Effector memory CD4-positive, alpha-beta T cell (primary cell): ENCODE data around the gene S100A7A.

Experiments used
- DNase-seq, 3 donors: peaks; one replicate each; pipeline ENCODE4 v3.0.0-alpha.2; 2020
- H3K27ac ChIP-seq: 2 replicates; pipeline ENCODE4 v1.7.0; 2013; ENCODE audit warnings: mild to moderate bottlenecking, low read length, moderate library complexity; ENCODE audit not compliant: insufficient read depth, poor library complexity, severe bottlenecking
- H3K27me3 ChIP-seq: replicated peaks from 2 replicates; pipeline ENCODE4 v1.7.0; 2013; ENCODE audit warnings: mild to moderate bottlenecking, low read length; ENCODE audit not compliant: insufficient read depth, control insufficient read depth, poor library complexity, severe bottlenecking
- H3K36me3 ChIP-seq: 2 replicates; pipeline ENCODE4 v1.7.0; 2013; ENCODE audit warnings: mild to moderate bottlenecking, low read length, moderate library complexity; ENCODE audit not compliant: control insufficient read depth, insufficient read depth
- H3K4me1 ChIP-seq: 2 replicates; pipeline ENCODE4 v1.7.0; 2013; ENCODE audit warnings: low read length, mild to moderate bottlenecking; ENCODE audit not compliant: control insufficient read depth, insufficient read depth, poor library complexity, severe bottlenecking
- H3K4me3 ChIP-seq: 2 replicates; pipeline ENCODE4 v1.7.0; 2013; ENCODE audit warnings: low read length, low read depth, mild to moderate bottlenecking; ENCODE audit not compliant: insufficient read depth, poor library complexity, severe bottlenecking
- H3K9me3 ChIP-seq: 2 replicates; pipeline ENCODE4 v1.7.0; 2013; ENCODE audit warnings: mild to moderate bottlenecking, low read length, moderate library complexity; ENCODE audit not compliant: control insufficient read depth

The S100A7A gene

DNA sequence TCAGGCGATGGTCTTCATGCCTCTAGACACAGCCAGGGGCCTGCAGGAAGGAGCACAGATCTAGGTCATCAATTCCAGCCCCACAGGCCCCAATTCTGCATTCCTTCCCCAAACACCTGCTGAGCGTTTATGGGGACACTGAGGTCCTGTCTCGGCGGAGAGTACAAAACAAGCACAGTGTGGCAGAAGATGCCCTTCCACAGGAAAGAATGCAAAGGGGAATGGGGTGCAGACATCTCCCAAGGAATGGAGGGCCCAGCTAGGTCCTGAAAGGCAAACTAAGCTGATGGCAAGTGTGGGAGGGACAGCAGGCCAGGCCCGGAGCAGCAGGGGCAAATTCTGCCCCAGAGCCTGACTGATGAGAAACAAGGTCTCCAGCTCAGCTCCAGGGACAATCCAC lies 21.9 kb upstream of the S100A7A start:
- no peaks in the 10 kb centered on the region for H3K4me1 ChIP-seq
- no peak for DNase-seq
- H3K9me3 ChIP-seq: no peaks in the 10 kb centered on the region
- no peaks in the 10 kb centered on the region for H3K27me3 ChIP-seq
- H3K36me3 ChIP-seq: no peaks in the 10 kb centered on the region
- H3K4me3 ChIP-seq: no peak overlapping the region
- no peak overlapping the region for H3K27ac ChIP-seq

GRCh38 chr1:153395136-153395685 lies 21.1 kb upstream of the S100A7A start:
- Histone ChIP-seq H3K27ac (no peak overlapping the region), H3K4me3 (no peak overlapping the region), H3K9me3 (no peaks in the 10 kb centered on the region), H3K36me3 (no peaks in the 10 kb centered on the region), H3K4me1 (no peaks in the 10 kb centered on the region), H3K27me3 (no peaks in the 10 kb centered on the region)
- DNase-seq: no peak

DNA sequence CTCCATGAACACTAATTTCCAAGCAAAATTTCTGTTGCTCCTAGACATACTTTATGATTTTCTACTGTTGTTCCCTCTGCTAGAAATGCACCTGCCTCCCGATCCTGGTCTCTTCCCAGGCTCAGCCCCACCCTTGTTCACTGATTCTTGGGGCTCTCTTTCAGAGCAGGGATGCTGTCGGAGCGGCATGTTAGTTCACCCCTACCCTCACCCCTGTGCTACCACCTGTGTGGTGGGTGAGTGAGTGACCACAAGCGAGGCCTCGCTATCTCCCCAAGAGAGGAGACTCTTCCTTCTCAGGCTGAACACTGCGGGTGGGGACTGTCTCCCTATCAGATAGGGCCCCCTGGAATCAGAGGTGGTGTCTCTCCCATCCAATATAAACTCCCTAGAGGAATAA lies 20.5 kb upstream of the S100A7A start:
- Histone ChIP-seq H3K4me1 (no peaks in the 10 kb centered on the region), H3K27me3 (no peaks in the 10 kb centered on the region), H3K36me3 (no peaks in the 10 kb centered on the region), H3K4me3 (no peak overlapping the region), H3K9me3 (no peaks in the 10 kb centered on the region), H3K27ac (no peak overlapping the region)
- no peak for DNase-seq

GRCh38 chr1:153396461-153396860 lies 19.9 kb upstream of the S100A7A start:
- Histone ChIP-seq H3K4me3 (no peak overlapping the region), H3K36me3 (no peaks in the 10 kb centered on the region), H3K9me3 (no peaks in the 10 kb centered on the region), H3K27me3 (no peaks in the 10 kb centered on the region), H3K27ac (no peak overlapping the region), H3K4me1 (no peaks in the 10 kb centered on the region)
- no peak for DNase-seq

- Histone ChIP-seq H3K27me3 (no peaks in the 10 kb centered on the region), H3K9me3 (no peaks in the 10 kb centered on the region), H3K4me3 (no peak overlapping the region), H3K36me3 (no peaks in the 10 kb centered on the region), H3K4me1 (no peaks in the 10 kb centered on the region), H3K27ac (no peak overlapping the region)
- no peak for DNase-seq
Measured at GRCh38 chr1:153397051-153397923, 19.0 kb upstream of the S100A7A start.

GRCh38 chr1:153397924-153398651 lies 18.2 kb upstream of the S100A7A start:
- no peaks in the 10 kb centered on the region for H3K9me3 ChIP-seq
- no peaks in the 10 kb centered on the region for H3K27me3 ChIP-seq
- H3K4me1 ChIP-seq: no peaks in the 10 kb centered on the region
- H3K27ac ChIP-seq: no peak overlapping the region
- DNase-seq: no peak
- no peaks in the 10 kb centered on the region for H3K36me3 ChIP-seq
- no peak overlapping the region for H3K4me3 ChIP-seq

- H3K4me3 ChIP-seq: no peak overlapping the region
- H3K4me1 ChIP-seq: no peaks in the 10 kb centered on the region
- H3K27ac ChIP-seq: no peak overlapping the region
- no peaks in the 10 kb centered on the region for H3K9me3 ChIP-seq
- no peaks in the 10 kb centered on the region for H3K27me3 ChIP-seq
- DNase-seq: no peak
- no peaks in the 10 kb centered on the region for H3K36me3 ChIP-seq
Measured at GRCh38 chr1:153399401-153400055, 16.8 kb upstream of the S100A7A start.

DNA sequence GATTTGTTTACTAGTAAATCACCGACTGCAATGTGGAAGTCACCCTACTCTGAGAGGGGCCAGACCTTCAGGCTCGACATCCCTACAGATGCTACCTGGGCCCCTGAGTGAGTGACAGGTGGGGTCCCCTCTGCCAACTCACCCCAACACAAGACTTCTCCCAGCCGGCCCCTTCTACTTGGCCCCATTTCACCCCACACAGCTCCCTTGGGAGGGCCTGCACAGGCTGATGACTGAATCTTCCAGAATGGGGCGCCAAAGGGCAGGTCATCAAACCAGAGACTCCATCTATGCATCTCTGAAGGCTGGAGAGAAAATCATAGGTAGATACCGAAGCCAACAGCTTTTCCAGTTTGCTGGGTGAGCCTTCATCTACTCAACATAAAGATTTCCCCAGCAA lies 16.1 kb upstream of the S100A7A start:
- Histone ChIP-seq H3K27ac (no peak overlapping the region), H3K36me3 (no peaks in the 10 kb centered on the region), H3K4me1 (no peaks in the 10 kb centered on the region), H3K9me3 (no peaks in the 10 kb centered on the region), H3K4me3 (no peak overlapping the region), H3K27me3 (no peaks in the 10 kb centered on the region)
- no peak for DNase-seq

DNA sequence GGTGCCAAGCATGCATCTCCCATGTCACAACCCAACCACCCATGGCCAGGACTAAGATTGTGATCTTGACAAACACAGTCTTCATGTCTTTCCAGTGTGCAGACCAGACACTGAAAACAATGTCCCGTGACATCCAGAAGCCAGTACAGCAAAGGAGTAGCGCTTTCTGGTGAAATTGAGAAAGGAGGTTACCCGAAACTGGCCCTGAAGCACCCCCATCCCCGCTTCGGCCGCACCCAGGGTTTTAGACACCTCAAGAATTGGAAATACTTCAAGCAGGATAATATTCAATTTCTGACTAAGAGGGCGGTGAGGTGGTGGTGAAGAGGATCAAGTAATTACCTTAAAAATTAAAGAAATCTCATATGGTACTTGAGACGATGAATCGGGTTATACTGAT lies 14.9 kb upstream of the S100A7A start:
- no peaks in the 10 kb centered on the region for H3K9me3 ChIP-seq
- no peaks in the 10 kb centered on the region for H3K4me1 ChIP-seq
- no peaks in the 10 kb centered on the region for H3K36me3 ChIP-seq
- H3K27ac ChIP-seq: no peak overlapping the region
- no peak overlapping the region for H3K4me3 ChIP-seq
- H3K27me3 ChIP-seq: no peaks in the 10 kb centered on the region
- no peak for DNase-seq
